SHP77 treated with DMSO at 0.1 percent for 48 hours (cell line): Measurements from ENCODE around the gene EFNB2.

Experiments used
- DNase-seq: peaks from one replicate; lab custom pipeline; 2025; lab: John Stamatoyannopoulos, UW

The EFNB2 gene

DNA sequence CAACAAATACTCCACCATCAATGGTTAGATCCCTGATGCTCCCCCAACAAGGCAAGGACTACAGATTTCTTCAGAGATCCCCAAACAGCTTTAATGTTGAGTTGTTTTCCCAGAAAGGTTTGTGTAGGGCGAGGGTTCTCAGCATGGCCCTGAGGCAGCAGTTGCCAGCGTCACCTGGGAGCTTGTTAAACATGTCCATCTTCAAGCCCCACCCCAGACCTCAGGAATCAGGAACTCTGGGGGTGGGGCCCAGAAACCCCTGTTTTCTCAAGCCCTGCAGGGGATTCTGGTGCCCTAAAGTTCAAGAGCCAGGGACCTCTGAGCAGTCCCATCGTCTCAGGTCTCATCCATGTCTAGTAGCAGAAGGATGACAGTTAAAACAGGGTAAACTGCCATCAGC lies 9.6 kb downstream of the EFNB2 start:
- DNase-seq: no peak

DNA sequence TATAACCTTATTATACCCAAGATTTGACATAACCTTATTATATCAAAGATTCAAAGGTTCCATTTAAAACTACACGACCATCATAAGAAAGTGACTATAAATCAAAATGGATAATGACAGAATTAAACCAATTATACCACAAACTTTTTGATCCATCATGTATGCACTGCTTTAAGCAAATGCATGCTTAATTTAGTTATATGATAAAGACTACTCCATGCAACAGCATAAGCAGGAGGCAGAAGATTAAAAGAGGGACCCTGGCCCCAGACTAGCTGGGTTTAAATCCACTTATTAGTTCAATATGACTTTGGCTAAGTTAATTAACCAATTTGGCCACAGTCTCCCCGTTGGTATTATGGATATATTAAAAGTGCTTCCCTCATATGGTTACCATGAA lies 11.4 kb downstream of the EFNB2 start:
- no peak for DNase-seq

DNA sequence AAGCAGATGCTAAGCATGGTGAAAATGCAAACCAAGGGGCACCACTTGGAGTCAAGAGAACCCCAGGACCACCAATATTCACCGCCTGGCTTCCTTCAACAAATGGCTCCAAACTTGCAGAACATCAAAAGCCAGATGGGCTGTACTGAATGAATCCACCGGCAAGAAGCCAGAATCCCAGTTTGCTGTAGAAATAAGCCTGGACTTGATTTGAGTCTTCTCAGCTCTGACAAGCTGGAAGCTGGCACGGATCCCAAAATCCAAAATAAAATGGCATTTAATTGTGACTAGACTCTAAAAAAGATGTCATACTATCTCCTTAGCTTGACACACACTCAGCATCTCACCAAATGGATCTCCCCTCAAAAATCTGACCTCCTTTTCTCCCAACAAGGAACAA lies 11.9 kb downstream of the EFNB2 start:
- no peak for DNase-seq

DNA sequence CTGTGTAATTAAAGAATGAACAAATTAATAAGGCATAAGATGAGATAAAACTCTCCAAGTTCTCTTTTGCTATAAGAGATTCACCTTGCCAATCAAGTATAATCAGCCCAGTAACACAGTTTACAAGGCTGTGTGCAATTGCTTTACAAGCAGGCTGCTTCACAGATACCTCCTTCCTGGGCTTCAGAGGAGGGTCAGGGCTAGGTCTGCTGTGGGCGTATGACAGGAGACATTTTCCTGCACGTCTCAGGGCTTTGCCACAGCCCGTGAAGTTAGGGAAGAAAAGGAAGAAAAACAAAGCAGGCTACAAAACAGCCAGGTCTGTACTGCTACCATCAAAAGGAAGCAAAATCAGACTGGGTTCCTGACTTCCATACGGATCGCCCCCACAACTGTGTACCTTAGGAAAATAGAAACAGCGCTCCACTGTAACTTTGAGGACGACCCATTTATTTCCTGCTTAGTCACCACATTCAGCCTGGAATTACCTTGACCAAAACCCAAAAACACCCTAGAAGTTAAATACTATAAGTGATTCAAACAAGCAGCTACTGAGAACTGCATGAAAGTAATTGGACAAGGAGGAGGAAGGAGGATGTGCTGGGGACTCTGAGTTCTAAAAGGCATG lies 12.4 kb downstream of the EFNB2 start:
- DNase-seq: no peak

DNA sequence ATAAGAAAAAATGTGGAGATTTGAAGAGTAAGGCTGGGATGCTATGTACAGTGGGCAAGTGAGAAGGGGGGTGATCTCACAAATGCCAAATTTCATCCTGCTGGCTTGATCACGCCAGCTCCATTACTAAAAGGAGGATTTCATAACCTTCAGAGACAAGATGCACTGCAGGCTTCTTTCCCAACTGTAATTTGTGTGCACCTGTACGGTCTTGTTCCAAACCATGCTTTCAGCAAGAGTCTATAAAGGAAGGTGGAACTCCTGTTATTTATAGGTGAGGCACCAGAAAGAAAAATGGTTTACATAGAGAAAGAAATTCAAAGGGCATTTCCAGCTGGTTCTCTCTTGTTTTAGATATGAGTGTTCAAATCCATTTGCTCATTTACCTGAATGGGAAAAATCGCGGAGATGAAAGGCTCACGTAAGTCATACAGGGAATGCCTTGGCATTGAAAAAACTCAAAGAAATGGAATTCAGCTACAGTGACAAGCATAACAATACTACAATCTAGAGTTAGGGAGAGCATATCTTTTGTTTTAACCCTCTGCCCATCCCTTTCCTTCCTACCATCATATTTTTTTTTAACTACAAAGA lies 13.3 kb downstream of the EFNB2 start:
- DNase-seq: no peak

DNA sequence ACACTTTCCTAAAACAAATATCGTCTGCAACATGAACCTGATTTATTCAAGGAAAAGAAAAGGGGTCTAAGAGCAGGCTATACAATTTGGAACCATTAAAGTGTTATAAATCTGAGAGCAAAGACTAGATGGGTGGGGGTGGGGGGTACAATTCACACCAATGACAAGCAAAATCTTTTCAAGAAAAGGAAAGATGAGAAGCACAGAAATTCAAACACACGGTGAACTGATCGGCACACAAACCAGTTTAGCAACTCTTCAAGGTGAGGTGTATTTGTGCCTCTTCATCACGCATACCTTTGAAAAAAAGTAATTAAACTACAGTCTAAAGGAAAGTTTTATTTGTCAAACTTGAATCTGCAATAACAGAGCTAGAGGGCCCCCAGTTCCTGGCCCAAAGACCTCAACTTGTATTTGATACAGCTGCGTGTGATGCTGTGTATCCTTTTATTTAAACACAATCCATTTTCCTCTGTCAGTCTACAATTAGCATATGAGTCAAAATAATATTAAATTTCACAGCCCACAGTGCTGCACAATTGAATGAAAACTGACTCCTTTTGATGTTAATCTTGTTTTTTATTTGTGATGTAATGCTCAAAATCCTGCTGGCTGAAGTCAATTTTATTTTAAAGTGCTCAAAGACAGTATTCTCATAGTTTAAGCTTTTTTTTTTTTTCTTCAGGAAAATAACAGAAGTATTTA lies 14.2 kb downstream of the EFNB2 start:
- no peak for DNase-seq

- no peak for DNase-seq
Measured at GRCh38 chr13:106520251-106521054, 15.0 kb downstream of the EFNB2 start.

GRCh38 chr13:106518512-106518911 lies 16.9 kb downstream of the EFNB2 start:
- no peak for DNase-seq

- no peak for DNase-seq
Measured at GRCh38 chr13:106517109-106517847, 18.2 kb downstream of the EFNB2 start.

DNA sequence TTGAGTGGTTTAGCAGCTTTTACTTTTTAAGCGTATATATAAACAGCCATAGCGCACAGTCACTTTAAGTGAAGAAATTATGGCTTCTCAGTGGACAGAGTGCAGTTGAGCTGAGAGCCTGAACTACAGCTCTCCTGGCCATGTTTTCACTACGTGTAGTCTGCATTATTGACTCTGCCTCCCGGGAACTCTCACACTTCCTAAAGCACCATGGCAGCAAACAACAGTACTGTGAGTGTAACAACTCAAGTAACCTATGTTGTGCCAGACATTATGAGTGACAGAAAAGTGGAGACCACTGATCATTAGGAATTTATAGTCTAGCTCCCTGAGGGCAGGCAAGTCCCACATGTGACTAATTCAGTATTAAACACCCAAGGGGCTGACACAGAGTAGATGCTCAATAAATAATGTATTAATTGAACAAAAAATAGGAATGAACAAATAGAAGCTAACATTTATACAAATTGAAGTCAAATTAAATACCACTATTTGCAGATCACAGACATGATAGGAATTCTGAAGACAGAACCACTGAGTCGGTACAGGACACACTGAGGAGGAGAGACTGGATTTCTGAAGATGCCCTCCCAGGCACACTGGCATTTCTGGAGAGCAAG lies 19.7 kb downstream of the EFNB2 start:
- DNase-seq: no peak

DNA sequence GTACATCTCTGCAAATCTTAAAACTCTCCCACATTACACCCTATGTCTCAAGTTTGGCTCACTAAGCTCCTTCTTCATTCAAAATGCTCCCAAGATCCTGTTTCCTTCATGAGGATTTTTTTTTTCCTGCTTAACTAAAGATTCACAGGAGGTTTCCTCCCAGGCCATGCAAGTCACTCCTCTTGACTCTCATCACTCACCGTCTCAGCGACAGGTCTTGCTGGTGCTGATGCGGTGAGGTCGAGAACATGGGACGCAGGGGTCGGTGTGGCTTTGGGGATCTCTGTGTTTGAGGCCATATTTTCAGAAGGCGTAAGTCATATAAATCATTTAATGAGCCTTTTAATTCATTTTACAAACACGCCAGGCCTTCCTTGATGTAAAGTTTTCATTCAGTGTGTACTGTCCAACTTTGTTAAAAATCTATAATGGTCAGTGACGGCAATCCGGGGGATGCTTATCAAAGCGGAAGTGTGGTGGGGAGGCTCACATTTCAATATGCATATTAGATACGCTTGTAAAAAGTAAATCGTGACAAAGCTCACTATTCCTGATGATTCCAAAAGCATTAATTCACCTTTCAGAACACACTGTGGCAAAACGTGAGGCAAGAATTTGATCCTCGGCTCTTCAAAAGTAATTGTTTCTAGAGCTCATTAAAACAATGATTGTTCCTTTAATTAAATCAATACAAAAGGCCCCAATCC lies 20.4 kb downstream of the EFNB2 start:
- no peak for DNase-seq

GRCh38 chr13:106513025-106513983 lies 22.2 kb downstream of the EFNB2 start:
- DNase-seq: no peak

DNA sequence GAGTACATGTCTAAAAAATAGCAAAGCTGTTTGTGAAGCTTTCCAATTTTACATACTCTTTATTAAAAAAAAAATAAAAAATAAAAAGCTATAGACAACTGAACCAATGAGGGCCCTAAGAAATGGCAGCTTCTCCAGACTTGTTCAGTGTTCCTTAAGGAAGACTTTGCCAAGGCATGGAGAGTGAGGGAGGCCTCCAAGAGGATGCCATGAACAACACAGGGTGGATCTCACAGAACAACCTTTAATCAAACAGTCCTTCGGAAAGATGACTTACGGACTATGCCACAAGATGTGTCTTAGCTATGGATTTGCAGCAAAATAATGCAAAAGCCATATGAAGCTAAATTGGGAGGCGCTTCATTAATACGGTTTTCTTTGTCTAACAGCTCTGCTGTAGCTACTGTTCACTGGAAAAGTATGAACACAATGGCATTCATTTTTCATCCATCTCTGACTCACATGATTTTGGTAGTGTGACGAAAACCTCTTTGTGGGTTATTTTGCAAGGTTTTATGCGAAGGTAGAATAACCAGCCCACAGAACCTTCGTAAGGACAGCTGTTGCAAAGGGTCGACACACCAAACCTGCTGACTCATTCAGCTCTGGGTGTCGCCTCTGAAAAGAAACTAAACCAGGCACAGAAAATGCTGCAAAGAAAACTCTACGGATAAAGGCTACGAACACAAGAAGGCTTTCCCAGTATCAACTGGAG lies 27.7 kb downstream of the EFNB2 start:
- no peak for DNase-seq

DNA sequence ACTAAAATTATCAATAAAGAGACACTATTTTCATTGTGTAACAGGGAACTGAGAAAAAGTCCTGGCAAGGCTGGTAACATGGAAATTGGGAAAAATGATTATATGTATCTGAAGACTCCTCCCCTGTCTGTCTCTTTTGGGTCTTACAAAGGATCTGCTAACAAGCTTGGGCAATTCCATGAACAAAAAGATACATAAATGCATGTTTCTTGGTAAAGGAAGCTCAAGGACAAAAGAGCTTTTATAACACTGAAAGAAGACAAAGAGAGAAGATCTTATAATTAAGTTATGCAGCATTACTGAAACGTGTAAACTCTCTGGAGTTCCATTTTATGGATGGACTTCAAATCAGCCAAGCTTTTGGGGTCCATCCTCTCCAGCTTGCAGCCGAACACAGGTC lies 29.2 kb downstream of the EFNB2 start:
- no peak for DNase-seq

DNA sequence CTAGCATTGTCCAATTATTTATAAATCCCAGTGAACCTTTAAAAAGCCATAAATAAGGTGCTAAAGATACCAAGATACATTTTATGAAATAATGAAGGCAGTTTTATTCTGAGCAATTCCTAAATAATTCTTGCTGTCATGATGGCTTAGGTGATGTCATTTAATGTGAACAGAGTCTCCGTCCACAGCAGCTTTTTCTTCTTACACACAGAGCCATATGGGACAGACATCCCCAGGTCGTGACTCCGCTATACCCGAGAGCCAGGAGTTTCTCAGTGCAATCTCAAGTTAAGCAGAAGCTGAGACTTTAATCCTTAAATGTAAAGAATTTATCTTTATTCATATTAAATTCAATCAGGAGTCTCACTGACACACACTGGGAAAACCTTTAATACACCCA lies 29.7 kb downstream of the EFNB2 start:
- no peak for DNase-seq

GRCh38 chr13:106505295-106505694 lies 30.2 kb downstream of the EFNB2 start:
- no peak for DNase-seq

GRCh38 chr13:106503730-106504453 lies 31.6 kb downstream of the EFNB2 start:
- DNase-seq: no peak

DNA sequence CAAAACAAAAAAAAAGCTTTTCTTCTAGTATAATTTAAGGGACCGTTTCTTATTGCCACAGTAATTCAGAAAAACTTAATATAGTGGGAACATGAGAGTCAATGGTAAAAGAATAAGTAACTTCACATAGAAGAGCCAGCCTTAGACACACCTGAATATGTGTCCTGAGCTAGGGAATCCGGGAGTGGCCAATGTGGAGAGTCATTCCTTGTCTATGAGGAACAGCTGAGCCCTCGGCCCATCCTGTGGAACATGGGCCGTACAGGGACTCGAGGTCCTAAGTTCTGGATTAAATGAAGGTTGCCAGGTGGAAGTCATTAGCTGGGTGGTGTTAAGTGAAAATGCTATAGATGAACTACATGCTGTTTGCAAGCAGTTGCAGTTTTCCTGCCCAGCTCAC lies 32.2 kb downstream of the EFNB2 start:
- no peak for DNase-seq
